Nephron (organoid): Measurements from ENCODE around the gene ASB13.

Experiments used
- H3K27ac Mint-ChIP-seq, 3 experiments: 2 replicates each; pipeline ENCODE4 v1.8.0; 2020; ENCODE audit warnings: mixed read lengths in 3 of 3, mild to moderate bottlenecking in 2 of 3, moderate library complexity in 1 of 3
- H3K27me3 Mint-ChIP-seq: 2 replicates; pipeline ENCODE4 v1.8.0; 2021; ENCODE audit warnings: low read depth, mild to moderate bottlenecking, moderate library complexity, mixed read lengths
- H3K36me3 Mint-ChIP-seq: 2 replicates; pipeline ENCODE4 v1.8.0; 2020; ENCODE audit warnings: low read depth, mixed read lengths
- H3K4me1 Mint-ChIP-seq: 2 replicates; pipeline ENCODE4 v1.8.0; 2020; ENCODE audit warnings: mixed read lengths
- H3K4me3 Mint-ChIP-seq, 3 experiments: 2 replicates each; pipeline ENCODE4 v1.8.0; 2020; ENCODE audit warnings: mild to moderate bottlenecking in 3 of 3, mixed read lengths in 3 of 3, moderate library complexity in 2 of 3
- H3K9me3 Mint-ChIP-seq: 2 replicates; pipeline ENCODE4 v1.8.0; 2020; ENCODE audit warnings: mixed read lengths
- CTCF ChIP-seq, 3 experiments: fragments of 200-600 bp; sonication (generic); IDR thresholded peaks; one replicate each; pipeline ENCODE4 v1.5.0; 2021; ENCODE audit warnings: antibody characterized with exemption in 3 of 3; ENCODE audit not compliant: unreplicated experiment in 3 of 3

Gene ASB13

GRCh38 chr10:5688587-5688986 is 22.2 kb upstream of the ASB13 start:
- Mint-ChIP-seq H3K27me3 (peaks cover 4% of the 10 kb centered on the region), H3K27ac (no peak overlapping the region), H3K9me3 (no peaks in the 10 kb centered on the region), H3K4me3 (no peak overlapping the region), H3K36me3 (no peaks in the 10 kb centered on the region), H3K4me1 (peaks cover 44% of the 10 kb centered on the region)
- no peak for TF ChIP-seq CTCF (IDR thresholded peaks at IDR 0.05; ENCODE audit: unreplicated experiment in 3 of 3)

DNA sequence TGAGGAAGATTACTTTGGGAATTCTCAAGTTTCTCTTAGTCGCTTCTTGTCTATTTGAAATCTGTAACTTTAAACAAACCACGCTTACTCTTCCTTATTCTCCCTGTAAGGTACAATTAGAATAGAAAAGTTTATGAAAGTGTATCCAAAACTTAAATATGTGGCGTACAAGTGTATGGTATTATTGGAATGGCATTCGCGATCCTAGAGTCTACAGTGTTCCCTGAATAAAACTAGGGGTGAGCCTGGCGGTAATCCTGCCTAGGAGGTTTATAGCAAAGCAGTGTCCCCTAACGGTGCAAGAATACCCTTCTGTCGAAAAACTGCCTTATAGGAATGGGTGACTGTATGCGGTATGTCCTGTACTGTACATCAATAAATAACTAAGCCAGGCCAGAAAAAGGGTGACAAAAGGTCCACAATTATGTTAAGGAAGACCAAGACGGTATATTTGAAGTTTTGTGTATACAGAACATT is 19.4 kb upstream of the ASB13 start:
- H3K4me3 Mint-ChIP-seq = peak overlapping the region; percentile 93 to 96 (median 96)
- H3K27ac Mint-ChIP-seq = peak overlapping the region; percentile 73 to 97 (median 97)
- peaks cover 7% of the 10 kb centered on the region for H3K27me3 Mint-ChIP-seq
- TF ChIP-seq CTCF (IDR thresholded peaks at IDR 0.05; ENCODE audit: unreplicated experiment in 3 of 3) = peak in 1 of 3 experiments; percentile 33
- no peaks in the 10 kb centered on the region for H3K9me3 Mint-ChIP-seq
- no peaks in the 10 kb centered on the region for H3K36me3 Mint-ChIP-seq
- peaks cover 24% of the 10 kb centered on the region for H3K4me1 Mint-ChIP-seq

- Mint-ChIP-seq H3K4me3 (peak overlapping the region; percentile 96 to 97 (median 96)), H3K9me3 (no peaks in the 10 kb centered on the region), H3K4me1 (peaks cover 24% of the 10 kb centered on the region), H3K27ac (peak overlapping the region; percentile 73 to 97 (median 97)), H3K27me3 (peaks cover 7% of the 10 kb centered on the region), H3K36me3 (no peaks in the 10 kb centered on the region)
- peak; percentile 47 to 58 (median 56) for TF ChIP-seq CTCF (IDR thresholded peaks at IDR 0.05; ENCODE audit: unreplicated experiment in 3 of 3)
These were observed 18.8 kb upstream of the ASB13 start for GRCh38 chr10:5684971-5685763.

DNA sequence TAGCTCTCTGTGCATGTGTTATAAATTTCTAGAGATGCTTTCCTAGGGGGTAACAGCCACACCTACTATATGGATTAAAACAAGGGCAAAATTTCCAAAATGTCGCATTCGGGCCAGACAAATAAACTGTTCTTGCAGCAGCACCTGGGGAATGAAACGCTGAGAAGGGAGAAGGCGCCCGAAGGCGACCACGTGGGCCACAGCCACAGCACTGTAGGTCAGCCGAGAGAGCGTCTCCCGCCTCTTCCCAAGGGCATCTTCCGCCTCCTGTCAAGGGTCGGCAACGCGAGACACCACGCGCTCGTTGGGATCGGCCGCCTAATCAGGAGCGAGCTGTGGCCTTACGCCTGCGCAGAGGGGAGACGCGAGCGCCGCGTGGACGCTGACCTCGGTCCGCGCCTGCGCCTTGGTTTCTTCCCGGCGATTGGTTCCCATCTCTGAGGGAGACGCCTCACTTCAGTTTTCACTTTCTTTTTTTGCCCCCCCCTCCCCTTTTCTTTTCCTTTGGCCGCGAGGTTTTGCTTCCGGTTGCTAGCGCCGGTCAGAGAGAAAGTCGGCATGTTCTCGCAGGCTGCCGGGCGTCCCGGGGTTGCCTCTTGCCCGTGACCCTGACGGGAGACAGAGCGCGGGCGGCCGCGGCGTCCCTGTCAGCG is 18.0 kb upstream of the ASB13 start, which contains the start of gene TASOR2:
Gene TASOR2, plus strand, starts transcription at position 521 of the 653 bp plus-strand sequence. CDS start 35,805 bp downstream, outside the sequence.
- Mint-ChIP-seq H3K4me1 (peaks cover 24% of the 10 kb centered on the region), H3K9me3 (no peaks in the 10 kb centered on the region), H3K36me3 (no peaks in the 10 kb centered on the region), H3K4me3 (peak within 1 kb of the TSS; percentile 96 to 97 (median 96)), H3K27me3 (peaks cover 12% of the 10 kb centered on the region), H3K27ac (peak within 1 kb of the TSS; percentile 73 to 97 (median 97))
- TF ChIP-seq CTCF (IDR thresholded peaks at IDR 0.05; ENCODE audit: unreplicated experiment in 3 of 3) = no peak

DNA sequence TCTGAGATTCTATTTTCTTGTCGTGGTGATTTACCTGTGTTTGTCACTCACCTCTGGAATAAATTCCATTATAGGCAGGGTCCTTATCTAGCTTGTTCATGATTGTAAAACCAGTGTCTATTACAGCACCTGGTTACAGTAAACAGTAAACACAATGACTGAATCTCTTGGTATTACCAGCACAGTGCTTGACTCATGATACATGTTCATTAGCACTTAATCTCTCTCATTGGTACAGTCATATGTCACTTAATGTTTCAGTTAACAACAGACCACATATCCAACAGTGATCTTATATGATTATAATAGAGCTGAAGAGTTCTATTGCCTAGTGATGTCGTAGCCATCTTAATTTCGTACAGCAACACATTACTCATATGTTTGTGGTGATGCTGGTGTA is 16.7 kb upstream of the ASB13 start:
- H3K9me3 Mint-ChIP-seq = no peaks in the 10 kb centered on the region
- no peak overlapping the region for H3K27ac Mint-ChIP-seq
- H3K36me3 Mint-ChIP-seq = no peaks in the 10 kb centered on the region
- H3K27me3 Mint-ChIP-seq = peaks cover 17% of the 10 kb centered on the region
- H3K4me1 Mint-ChIP-seq = peaks cover 24% of the 10 kb centered on the region
- H3K4me3 Mint-ChIP-seq = peak overlapping the region in 1 of 3 experiments; percentile 4
- TF ChIP-seq CTCF (IDR thresholded peaks at IDR 0.05; ENCODE audit: unreplicated experiment in 3 of 3) = no peak
